ENCODE measurements around the gene RASGRP2. TPM values are rescaled to one million over a fixed set of nuclear protein-coding genes. Genes with fewer than 3 reads are reported as not detected.

Gene RASGRP2
- total RNA-seq, 2 experiments from 2014 or later, result 668 to 672 TPM

DNA sequence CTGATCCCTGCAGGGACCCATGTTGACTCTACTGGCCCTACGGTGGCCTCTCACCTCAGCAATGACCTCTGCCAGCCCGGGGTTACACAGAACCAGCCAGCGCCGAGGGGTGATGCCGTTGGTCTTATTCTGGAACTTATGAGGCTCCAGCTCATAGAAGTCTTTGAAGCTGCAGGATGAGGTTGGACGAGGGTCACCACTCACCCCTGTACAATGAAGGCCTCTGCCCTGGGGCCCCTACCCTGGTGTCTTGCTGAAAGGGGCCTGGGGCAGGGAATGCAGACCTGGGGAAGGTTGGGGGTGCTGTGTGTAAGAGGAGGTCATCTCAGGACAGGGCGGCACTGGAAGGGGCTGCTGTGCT lies 9.1 kb upstream of the RASGRP2 start:
- Histone ChIP-seq H3K4me3 (ENCODE audit: low read length) (no peak overlapping the region), H3K4me1 (ENCODE audit: insufficient read depth, low read length) (peaks cover 40% of the 10 kb centered on the region), H3K27me3 (ENCODE audit: control insufficient read depth in 1 of 2, insufficient read depth in 2 of 2, low read length in 2 of 2) (no peaks in the 10 kb centered on the region), H3K27ac (ENCODE audit: low read depth in 1 of 2, low read length in 2 of 2) (no peak overlapping the region), H3K36me3 (ENCODE audit: insufficient read depth, low read length) (peaks cover 31% of the 10 kb centered on the region), H3K9me3 (ENCODE audit: control insufficient read depth in 1 of 2, insufficient read depth in 1 of 2, low read length in 2 of 2) (no peaks in the 10 kb centered on the region)
- H3K27ac Mint-ChIP-seq, result no peak overlapping the region
- ATAC-seq (ENCODE audit: poor library complexity) (no peak), DNase-seq (no peak)
- H3K9me3 Mint-ChIP-seq, result no peaks in the 10 kb centered on the region
- H3K4me1 Mint-ChIP-seq (ENCODE audit: low read depth), result peaks cover 23% of the 10 kb centered on the region
- intact Hi-C loops (cut with DNase I, micrococcal nuclease), result no loop called here
- H3K27me3 Mint-ChIP-seq, result no peaks in the 10 kb centered on the region
- ChIA-PET CTCF (interaction anchor here (1.0 kb wide), 1 partner anchor 15 kb away, joined by 4 read pairs; no protein-coding TSS in a partner anchor), POLR2A (interaction anchor here (1.0 to 18.7 kb wide), 3 partner anchors 8 to 25 kb away, joined by 3 to 634 read pairs (median 10); partner anchors contain the start of genes PYGM, RASGRP2 and SF1)
- H3K4me3 Mint-ChIP-seq, result no peak overlapping the region
- TF ChIP-seq, protein P1, sequence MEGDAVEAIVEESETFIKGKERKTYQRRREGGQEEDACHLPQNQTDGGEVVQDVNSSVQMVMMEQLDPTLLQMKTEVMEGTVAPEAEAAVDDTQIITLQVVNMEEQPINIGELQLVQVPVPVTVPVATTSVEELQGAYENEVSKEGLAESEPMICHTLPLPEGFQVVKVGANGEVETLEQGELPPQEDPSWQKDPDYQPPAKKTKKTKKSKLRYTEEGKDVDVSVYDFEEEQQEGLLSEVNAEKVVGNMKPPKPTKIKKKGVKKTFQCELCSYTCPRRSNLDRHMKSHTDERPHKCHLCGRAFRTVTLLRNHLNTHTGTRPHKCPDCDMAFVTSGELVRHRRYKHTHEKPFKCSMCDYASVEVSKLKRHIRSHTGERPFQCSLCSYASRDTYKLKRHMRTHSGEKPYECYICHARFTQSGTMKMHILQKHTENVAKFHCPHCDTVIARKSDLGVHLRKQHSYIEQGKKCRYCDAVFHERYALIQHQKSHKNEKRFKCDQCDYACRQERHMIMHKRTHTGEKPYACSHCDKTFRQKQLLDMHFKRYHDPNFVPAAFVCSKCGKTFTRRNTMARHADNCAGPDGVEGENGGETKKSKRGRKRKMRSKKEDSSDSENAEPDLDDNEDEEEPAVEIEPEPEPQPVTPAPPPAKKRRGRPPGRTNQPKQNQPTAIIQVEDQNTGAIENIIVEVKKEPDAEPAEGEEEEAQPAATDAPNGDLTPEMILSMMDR (IDR thresholded peaks at IDR 0.05), result no peak
- peaks cover 37% of the 10 kb centered on the region for H3K36me3 Mint-ChIP-seq (ENCODE audit: low read depth)

DNA sequence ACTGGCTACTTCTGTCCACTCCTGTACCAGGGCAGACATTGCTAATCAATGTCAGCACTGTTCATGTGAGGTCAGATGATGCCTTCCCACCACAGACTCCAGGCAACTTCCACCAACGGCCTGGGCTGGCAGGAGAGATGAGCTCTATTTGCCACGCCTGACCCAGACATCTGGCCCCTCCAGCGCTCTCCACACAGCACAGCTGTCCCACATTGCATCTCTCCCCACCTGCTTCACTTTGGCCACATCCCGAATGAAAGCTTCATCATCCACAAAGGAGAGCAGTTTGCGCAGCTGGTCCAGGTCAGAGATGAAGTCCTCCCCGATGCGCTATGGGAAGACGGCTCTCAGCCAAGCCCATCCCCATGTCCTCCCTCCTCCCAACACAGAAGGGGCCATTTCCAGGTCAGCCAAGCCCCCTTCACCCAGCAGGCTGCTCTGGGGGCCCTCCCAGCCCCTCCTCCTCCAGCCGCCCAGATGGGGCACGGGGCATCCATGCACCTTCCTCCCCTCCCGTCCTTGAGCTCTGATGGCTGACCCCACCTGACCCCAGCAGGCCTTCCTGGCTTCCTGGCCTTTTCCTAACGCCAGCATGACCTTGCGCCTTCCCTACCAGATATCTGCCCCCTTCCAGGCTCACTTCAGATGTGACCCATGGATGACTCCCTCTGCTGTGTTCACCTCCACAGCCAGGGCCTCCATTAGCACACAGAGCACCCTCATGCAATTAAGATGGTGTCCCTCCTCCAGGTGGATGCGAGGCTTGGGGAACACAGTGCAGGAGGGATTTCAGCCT lies 8.4 kb upstream of the RASGRP2 start:
- Histone ChIP-seq H3K4me3 (ENCODE audit: low read length) (no peak overlapping the region), H3K27ac (ENCODE audit: low read depth in 1 of 2, low read length in 2 of 2) (no peak overlapping the region), H3K36me3 (ENCODE audit: insufficient read depth, low read length) (peaks cover 28% of the 10 kb centered on the region), H3K27me3 (ENCODE audit: control insufficient read depth in 1 of 2, insufficient read depth in 2 of 2, low read length in 2 of 2) (no peaks in the 10 kb centered on the region), H3K9me3 (ENCODE audit: control insufficient read depth in 1 of 2, insufficient read depth in 1 of 2, low read length in 2 of 2) (no peaks in the 10 kb centered on the region), H3K4me1 (ENCODE audit: insufficient read depth, low read length) (peaks cover 34% of the 10 kb centered on the region)
- intact Hi-C loops (cut with DNase I, micrococcal nuclease), result no loop called here
- peaks cover 38% of the 10 kb centered on the region for H3K36me3 Mint-ChIP-seq (ENCODE audit: low read depth)
- H3K27me3 Mint-ChIP-seq, result no peaks in the 10 kb centered on the region
- no peak overlapping the region for H3K27ac Mint-ChIP-seq
- no peaks in the 10 kb centered on the region for H3K9me3 Mint-ChIP-seq
- DNase-seq (peak in 1 of 14 experiments; percentile 26), ATAC-seq (ENCODE audit: poor library complexity) (no peak)
- TF ChIP-seq, protein P1 (IDR thresholded peaks at IDR 0.05), result no peak
- peak overlapping the region; percentile 9 for H3K4me3 Mint-ChIP-seq
- ChIA-PET POLR2A (interaction anchor here (1.0 to 18.7 kb wide), 3 partner anchors 8 to 26 kb away, joined by 3 to 634 read pairs (median 10); partner anchors contain the start of genes PYGM, RASGRP2 and SF1), CTCF (interaction anchor here (1.0 kb wide), 1 partner anchor 16 kb away, joined by 4 read pairs; no protein-coding TSS in a partner anchor)
- peaks cover 23% of the 10 kb centered on the region for H3K4me1 Mint-ChIP-seq (ENCODE audit: low read depth)

DNA sequence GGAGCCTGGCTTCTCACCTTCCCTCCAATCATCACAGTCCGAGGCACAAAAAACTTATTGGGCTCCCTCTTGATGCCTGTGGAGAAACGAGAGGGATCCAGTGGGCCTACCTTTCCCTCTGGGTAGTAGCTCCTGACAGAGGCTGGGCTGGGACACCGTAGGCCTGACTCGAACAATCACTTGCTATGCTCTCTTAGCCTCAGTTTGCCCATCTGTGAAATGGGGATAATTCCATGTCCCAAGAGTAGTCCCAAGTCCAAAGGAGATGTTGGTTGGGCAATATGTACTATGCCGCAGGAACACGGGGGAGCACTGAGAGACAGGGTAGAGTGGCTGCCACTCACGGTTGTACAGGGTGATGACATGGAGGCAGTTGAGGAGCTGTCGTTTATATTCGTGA lies 7.6 kb upstream of the RASGRP2 start:
- no peak overlapping the region for H3K27ac Mint-ChIP-seq
- H3K9me3 Mint-ChIP-seq, result no peaks in the 10 kb centered on the region
- intact Hi-C loops (cut with DNase I, micrococcal nuclease), result no loop called here
- ATAC-seq (ENCODE audit: poor library complexity), result no peak
- H3K27me3 ChIP-seq (ENCODE audit: control insufficient read depth in 1 of 2, insufficient read depth in 2 of 2, low read length in 2 of 2), result no peaks in the 10 kb centered on the region
- H3K4me3 ChIP-seq (ENCODE audit: low read length), result no peak overlapping the region
- TF ChIP-seq, protein P1 (IDR thresholded peaks at IDR 0.05), result no peak
- no peaks in the 10 kb centered on the region for H3K9me3 ChIP-seq (ENCODE audit: control insufficient read depth in 1 of 2, insufficient read depth in 1 of 2, low read length in 2 of 2)
- H3K27ac ChIP-seq (ENCODE audit: low read depth in 1 of 2, low read length in 2 of 2), result no peak overlapping the region
- POLR2A ChIA-PET, result interaction anchor here (2.7 to 18.7 kb wide), 2 partner anchors 10 to 27 kb away, joined by 10 to 634 read pairs; partner anchors contain the start of genes PYGM and SF1
- H3K4me1 ChIP-seq (ENCODE audit: insufficient read depth, low read length), result peaks cover 38% of the 10 kb centered on the region
- H3K27me3 Mint-ChIP-seq, result no peaks in the 10 kb centered on the region
- H3K4me3 Mint-ChIP-seq, result no peak overlapping the region
- H3K4me1 Mint-ChIP-seq (ENCODE audit: low read depth), result peaks cover 27% of the 10 kb centered on the region
- peaks cover 38% of the 10 kb centered on the region for H3K36me3 Mint-ChIP-seq (ENCODE audit: low read depth)
- peak in 1 of 14 experiments; percentile 27 for DNase-seq
- CTCF ChIA-PET, result no interaction called here
- peaks cover 25% of the 10 kb centered on the region for H3K36me3 ChIP-seq (ENCODE audit: insufficient read depth, low read length)

Data from CD4-positive, alpha-beta T cell (primary cell).